Gastrocnemius medialis (tissue), 4 donors: ENCODE data around the gene CFAP210. TPM values are rescaled to one million over a fixed set of nuclear protein-coding genes. Genes with fewer than 3 reads are reported as not detected.

Experiments
- ATAC-seq, 2 donors: fragments of 150-250 bp; one replicate each; pipeline ENCODE4 v1.9.1; 2016
- DNase-seq, 2 donors: peaks; one replicate each; pipeline ENCODE4 v3.0.0-alpha.2; 2019
- H3K27ac ChIP-seq, 4 donors: fragments of 200-600 bp; sonication (generic); 1 replicate in 1 of 4; 2 replicates in 3 of 4; pipeline ENCODE4 v1.5.1; 2016 to 2018; ENCODE audit warnings: mild to moderate bottlenecking in 2 of 4, moderate library complexity in 1 of 4
- H3K27me3 ChIP-seq, 3 donors: fragments of 200-600 bp; sonication (generic) in 2 of 3; 1 replicate in 1 of 3; 2 replicates in 2 of 3; pipeline versions ENCODE4 v1.5.1 to v1.6.0; 2016 to 2019; ENCODE audit warnings: mild to moderate bottlenecking in 1 of 3, moderate library complexity in 1 of 3
- H3K36me3 ChIP-seq, 2 donors: fragments of 200-600 bp; sonication (generic) in 1 of 2; one replicate each; pipeline ENCODE4 v1.5.1; 2017 to 2018
- H3K4me1 ChIP-seq, 2 donors: fragments of 200-600 bp; sonication (generic) in 1 of 2; one replicate each; pipeline ENCODE4 v1.5.1; 2016 to 2017; ENCODE audit warnings: mild to moderate bottlenecking in 2 of 2
- H3K4me3 ChIP-seq, 4 donors: fragments of 200-600 bp; sonication (generic) in 3 of 4; 1 replicate in 1 of 4; 2 replicates in 3 of 4; pipeline ENCODE4 v1.5.1; 2016 to 2019; ENCODE audit warnings: mild to moderate bottlenecking in 2 of 4
- H3K9me3 ChIP-seq, 3 donors: fragments of 200-600 bp; sonication (generic) in 2 of 3; 1 replicate in 1 of 3; 2 replicates in 2 of 3; pipeline ENCODE4 v1.5.1; 2016 to 2019
- POLR2A ChIP-seq, 2 donors: fragments of 450-650 bp; IDR thresholded peaks; one replicate each; pipeline ENCODE4 v1.6.1; 2017; ENCODE audit warnings: antibody characterized with exemption in 2 of 2, mild to moderate bottlenecking in 2 of 2, moderate library complexity in 2 of 2
- in situ Hi-C, 4 donors: fragments of 200-750 bp; cut with MboI; loops; one replicate each; pipeline versions ENCODE4 v1.15.0 to v1.8.0; 2017; ENCODE audit warnings: low sequenced_read_pairs in 4 of 4
- intact Hi-C: fragments of 100-400 bp; cut with DNase I; formaldehyde crosslinking; loops from one replicate; pipeline ENCODE4 v1.15.1; 2023; ENCODE audit warnings: low total_unique reads
- total RNA-seq, 4 donors: library from RNA; depleted of rRNA; stranded (reverse); fragments of >200 nt; gene quantifications; one replicate each; pipeline versions ENCODE4 v1.1.0 to v1.2.3, GENCODE V29; 2016
- TF ChIP-seq, protein P1 (sequence below), 5 experiments: fragments of 450-650 bp in 3 of 5; fragments of 200-600 bp in 2 of 5; sonication (generic) in 2 of 5; IDR thresholded peaks in 4 of 5; conservative IDR thresholded peaks in 1 of 5; 1 replicate in 4 of 5; 2 replicates in 1 of 5; pipeline ENCODE4 v1.5.1; 2016 to 2019; ENCODE audit warnings: antibody characterized with exemption in 5 of 5, mild to moderate bottlenecking in 3 of 5, moderate library complexity in 3 of 5

Gene CFAP210
- total RNA-seq, 4 donors from 2014 or later: not detected

DNA sequence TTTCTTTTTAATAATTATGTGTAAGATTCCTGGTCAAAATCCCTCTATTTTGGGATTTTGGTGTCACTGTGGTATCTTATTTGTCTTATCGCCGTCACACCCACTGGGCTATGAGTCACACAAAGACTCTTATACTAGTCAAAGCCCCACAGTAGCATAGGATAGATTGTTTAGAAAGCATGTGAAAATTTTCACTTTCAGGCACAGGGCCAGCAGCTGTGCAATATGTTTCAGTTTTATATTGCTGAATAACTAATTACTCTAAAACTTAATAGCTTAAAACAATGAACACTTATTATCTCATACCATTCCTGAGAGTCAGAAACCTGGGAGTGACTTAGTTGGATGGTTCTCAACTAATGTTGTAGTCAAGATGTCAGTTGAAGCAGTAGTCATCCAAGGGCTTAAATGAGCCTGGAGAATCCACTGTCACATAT, 24.0 kb downstream of the CFAP210 start:
- intact Hi-C loops: no loop called here
- DNase-seq (no peak), ATAC-seq (no peak)
- Histone ChIP-seq H3K27ac (no peak overlapping the region), H3K4me3 (no peak overlapping the region), H3K27me3 (no peaks in the 10 kb centered on the region), H3K36me3 (no peaks in the 10 kb centered on the region), H3K9me3 (no peaks in the 10 kb centered on the region), H3K4me1 (no peaks in the 10 kb centered on the region)
- TF ChIP-seq POLR2A (IDR thresholded peaks at IDR 0.05): no peak
- TF ChIP-seq, protein P1, sequence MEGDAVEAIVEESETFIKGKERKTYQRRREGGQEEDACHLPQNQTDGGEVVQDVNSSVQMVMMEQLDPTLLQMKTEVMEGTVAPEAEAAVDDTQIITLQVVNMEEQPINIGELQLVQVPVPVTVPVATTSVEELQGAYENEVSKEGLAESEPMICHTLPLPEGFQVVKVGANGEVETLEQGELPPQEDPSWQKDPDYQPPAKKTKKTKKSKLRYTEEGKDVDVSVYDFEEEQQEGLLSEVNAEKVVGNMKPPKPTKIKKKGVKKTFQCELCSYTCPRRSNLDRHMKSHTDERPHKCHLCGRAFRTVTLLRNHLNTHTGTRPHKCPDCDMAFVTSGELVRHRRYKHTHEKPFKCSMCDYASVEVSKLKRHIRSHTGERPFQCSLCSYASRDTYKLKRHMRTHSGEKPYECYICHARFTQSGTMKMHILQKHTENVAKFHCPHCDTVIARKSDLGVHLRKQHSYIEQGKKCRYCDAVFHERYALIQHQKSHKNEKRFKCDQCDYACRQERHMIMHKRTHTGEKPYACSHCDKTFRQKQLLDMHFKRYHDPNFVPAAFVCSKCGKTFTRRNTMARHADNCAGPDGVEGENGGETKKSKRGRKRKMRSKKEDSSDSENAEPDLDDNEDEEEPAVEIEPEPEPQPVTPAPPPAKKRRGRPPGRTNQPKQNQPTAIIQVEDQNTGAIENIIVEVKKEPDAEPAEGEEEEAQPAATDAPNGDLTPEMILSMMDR (IDR thresholded peaks at IDR 0.05 in 4 of 5, conservative IDR thresholded peaks at IDR 0.05 in 1 of 5): no peak
- in situ Hi-C loops: no loop called here

DNA sequence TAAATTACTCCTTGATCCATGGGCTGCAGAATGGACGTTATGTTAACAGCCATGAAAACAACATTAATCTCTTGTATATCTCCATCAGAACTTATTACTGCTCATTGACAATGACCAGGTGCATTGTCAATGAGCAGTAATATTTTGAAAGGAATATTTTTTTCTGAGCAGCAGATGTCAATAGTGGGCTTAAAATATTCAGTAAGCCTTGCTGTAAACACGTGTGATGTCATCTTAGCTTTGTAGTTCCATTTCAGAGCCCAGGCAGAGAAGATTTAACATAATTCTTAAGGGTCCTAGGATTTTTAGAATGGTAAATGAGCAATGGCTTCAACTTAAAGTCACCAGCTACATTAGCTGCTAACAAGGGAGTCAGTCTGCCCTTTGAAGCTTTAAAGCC, 26.6 kb downstream of the CFAP210 start:
- in situ Hi-C loops (no loop called here), intact Hi-C loops (no loop called here)
- no peaks in the 10 kb centered on the region for H3K4me1 ChIP-seq
- no peak overlapping the region for H3K27ac ChIP-seq
- H3K36me3 ChIP-seq: no peaks in the 10 kb centered on the region
- H3K4me3 ChIP-seq: no peak overlapping the region
- no peaks in the 10 kb centered on the region for H3K9me3 ChIP-seq
- no peak for TF ChIP-seq POLR2A (IDR thresholded peaks at IDR 0.05)
- TF ChIP-seq, protein P1 (IDR thresholded peaks at IDR 0.05 in 4 of 5, conservative IDR thresholded peaks at IDR 0.05 in 1 of 5): no peak
- H3K27me3 ChIP-seq: no peaks in the 10 kb centered on the region
- DNase-seq (no peak), ATAC-seq (no peak)

DNA sequence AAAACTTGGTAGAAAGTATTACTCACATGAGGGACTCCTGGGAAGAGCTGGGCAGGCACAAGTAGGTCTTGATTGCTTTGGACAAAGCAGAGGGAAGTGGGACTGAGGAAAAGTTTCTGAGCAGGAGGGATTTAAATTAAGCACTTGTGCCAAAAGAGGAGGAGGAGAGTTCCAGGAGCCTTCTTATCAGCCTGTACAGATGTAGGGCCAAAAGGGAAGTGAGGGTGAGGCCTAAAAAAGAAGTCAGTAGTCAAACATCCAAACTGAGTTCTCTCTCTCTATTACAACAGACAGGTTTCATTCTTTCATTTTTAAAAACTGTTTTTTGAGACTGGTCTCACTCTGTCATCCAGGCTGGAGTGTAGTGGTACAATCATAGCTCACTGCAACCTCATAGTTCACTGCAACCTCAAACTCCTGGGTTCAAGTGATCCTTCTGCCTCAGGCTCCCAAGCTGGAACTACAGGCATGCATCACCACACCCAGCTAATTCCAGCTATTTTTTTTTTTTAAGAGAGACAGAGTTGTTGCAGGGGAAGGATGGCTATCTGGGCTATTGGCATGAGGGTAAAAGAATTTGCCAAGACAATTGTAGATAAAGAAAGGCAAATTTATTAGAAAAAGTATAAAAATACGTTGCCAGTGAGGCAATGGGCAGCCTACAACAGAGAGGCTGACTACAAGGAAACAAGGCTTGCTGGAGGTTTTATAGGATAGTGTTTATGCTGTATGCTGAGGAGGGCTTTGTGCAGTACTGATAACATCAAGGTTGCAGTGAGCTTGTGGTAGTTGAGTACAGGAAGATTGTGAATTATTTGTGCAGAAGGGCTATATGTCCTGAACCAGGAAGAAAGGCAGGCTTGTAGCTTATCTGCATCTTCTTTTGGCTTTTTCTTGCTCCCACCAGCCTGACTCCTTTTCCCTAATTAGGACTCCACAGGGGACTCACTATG, 29.0 kb downstream of the CFAP210 start:
- Histone ChIP-seq H3K4me3 (no peak overlapping the region), H3K9me3 (no peaks in the 10 kb centered on the region), H3K27ac (no peak overlapping the region), H3K27me3 (no peaks in the 10 kb centered on the region), H3K4me1 (no peaks in the 10 kb centered on the region), H3K36me3 (no peaks in the 10 kb centered on the region)
- in situ Hi-C loops (no loop called here), intact Hi-C loops (no loop called here)
- TF ChIP-seq, protein P1 (IDR thresholded peaks at IDR 0.05 in 4 of 5, conservative IDR thresholded peaks at IDR 0.05 in 1 of 5): no peak
- TF ChIP-seq POLR2A (IDR thresholded peaks at IDR 0.05): no peak
- no peak for ATAC-seq
- no peak for DNase-seq

DNA sequence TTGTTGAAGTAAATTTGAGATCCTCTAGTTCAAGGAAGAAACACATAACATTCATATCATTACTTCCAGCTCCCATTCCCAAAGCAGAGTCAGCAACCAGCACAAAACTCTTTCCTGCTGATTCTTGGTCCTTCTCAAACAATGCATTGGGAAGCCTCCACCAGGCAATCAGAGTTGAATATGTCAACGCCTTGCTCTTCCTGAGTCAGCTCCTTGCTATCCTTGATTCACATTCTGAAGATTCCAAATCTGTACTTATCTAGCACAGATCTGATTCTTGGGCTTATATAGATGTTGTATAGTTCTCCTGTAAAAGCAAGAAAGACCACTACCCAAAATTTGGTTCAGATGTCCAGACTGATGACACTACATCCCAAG, 29.6 kb downstream of the CFAP210 start:
- no peak overlapping the region for H3K27ac ChIP-seq
- in situ Hi-C loops (no loop called here), intact Hi-C loops (no loop called here)
- TF ChIP-seq, protein P1 (IDR thresholded peaks at IDR 0.05 in 4 of 5, conservative IDR thresholded peaks at IDR 0.05 in 1 of 5): no peak
- no peak for TF ChIP-seq POLR2A (IDR thresholded peaks at IDR 0.05)
- ATAC-seq (no peak), DNase-seq (no peak)
- no peaks in the 10 kb centered on the region for H3K4me1 ChIP-seq
- H3K9me3 ChIP-seq: no peaks in the 10 kb centered on the region
- H3K4me3 ChIP-seq: no peak overlapping the region
- H3K36me3 ChIP-seq: no peaks in the 10 kb centered on the region
- no peaks in the 10 kb centered on the region for H3K27me3 ChIP-seq
